ENCODE results near the gene MLEC.

DNA sequence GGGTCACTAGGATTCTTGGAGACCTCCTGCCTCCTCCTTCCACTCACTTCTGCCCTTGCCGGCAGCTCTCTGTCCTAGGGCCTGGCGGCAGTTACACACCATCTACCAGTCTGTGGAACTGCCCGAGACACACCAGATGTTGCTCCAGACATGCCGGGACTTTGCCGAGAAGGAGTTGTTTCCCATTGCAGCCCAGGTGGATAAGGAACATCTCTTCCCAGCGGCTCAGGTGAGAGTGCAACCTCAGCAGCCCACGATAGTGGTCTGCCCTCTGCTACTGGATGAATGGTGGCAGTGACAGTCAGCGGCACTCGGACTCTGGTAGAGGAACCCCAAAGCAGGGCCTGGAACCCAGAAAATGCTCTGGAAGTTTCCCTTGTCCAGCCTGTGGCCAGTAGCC, 40.0 kb downstream of the MLEC start:
- TF ChIP-seq, protein P1, sequence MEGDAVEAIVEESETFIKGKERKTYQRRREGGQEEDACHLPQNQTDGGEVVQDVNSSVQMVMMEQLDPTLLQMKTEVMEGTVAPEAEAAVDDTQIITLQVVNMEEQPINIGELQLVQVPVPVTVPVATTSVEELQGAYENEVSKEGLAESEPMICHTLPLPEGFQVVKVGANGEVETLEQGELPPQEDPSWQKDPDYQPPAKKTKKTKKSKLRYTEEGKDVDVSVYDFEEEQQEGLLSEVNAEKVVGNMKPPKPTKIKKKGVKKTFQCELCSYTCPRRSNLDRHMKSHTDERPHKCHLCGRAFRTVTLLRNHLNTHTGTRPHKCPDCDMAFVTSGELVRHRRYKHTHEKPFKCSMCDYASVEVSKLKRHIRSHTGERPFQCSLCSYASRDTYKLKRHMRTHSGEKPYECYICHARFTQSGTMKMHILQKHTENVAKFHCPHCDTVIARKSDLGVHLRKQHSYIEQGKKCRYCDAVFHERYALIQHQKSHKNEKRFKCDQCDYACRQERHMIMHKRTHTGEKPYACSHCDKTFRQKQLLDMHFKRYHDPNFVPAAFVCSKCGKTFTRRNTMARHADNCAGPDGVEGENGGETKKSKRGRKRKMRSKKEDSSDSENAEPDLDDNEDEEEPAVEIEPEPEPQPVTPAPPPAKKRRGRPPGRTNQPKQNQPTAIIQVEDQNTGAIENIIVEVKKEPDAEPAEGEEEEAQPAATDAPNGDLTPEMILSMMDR (IDR thresholded peaks at IDR 0.05) = no peak
- TF ChIP-seq POLR2A (IDR thresholded peaks at IDR 0.05) = no peak
